Tongue (tissue), 2 donors: Measurements from ENCODE around the gene C20orf144. TPM values are rescaled to one million over a fixed set of nuclear protein-coding genes. Genes with fewer than 3 reads are reported as not detected.

Experiments
- DNase-seq: peaks from one replicate; pipeline ENCODE4 v3.0.0-alpha.2; 2015
- total RNA-seq: library from RNA; depleted of rRNA; stranded (reverse); fragments of >200 nt; gene quantifications from one replicate; pipeline ENCODE4 v1.2.3, GENCODE V29; 2014

Gene C20orf144
- total RNA-seq, 1 donor from 2014 or later: not detected

DNA sequence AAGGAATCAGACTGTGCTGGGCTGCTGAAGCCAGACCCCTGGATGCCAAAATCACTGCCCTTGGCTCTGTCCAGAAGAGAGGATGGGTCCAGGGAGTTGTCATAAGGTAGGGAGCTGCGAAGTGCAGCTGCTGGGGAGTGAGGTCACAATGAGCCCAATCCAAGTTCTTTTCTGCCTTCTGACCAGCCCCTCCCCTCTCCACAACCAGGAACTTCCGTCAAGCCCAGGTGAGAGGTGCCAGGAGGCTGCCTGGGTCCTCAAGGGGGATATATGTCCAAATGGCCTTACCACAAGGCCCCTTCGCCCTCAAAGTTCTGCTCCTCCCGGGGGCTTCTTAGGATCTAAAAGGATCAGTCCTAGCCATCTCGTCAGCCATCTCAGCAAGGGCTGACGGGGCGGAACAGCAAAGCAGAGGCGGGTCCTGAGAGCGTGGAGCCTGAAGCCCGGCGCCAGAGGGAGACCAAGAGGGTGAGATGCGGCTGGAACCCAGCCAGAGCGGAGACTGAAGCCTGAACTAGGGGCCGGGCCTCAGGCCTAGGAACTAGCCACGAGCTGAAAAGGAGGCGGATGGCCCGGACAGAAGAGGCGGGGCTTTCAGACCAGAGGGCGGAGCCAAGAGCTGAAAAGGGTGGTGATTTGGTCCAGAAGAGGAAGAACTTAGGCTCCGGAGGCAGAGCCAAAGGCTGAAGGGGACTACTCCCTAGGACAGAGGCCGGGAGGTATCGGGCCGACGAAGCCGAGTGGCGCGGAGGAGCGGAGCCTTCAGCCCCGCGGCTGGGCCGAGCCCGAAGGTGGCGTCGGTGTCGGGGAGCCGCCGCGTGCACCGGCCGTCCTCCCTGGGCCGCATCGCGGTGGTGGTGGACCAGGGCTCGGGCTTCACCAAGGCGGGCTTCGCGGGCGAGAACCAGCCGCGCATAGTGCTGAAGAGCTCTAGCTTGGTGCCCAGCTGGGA, 4.4 kb downstream of the C20orf144 start, which contains the start of gene ACTL10:
Gene ACTL10, plus strand, starts transcription at position 651 of the 952 bp plus-strand sequence. CDS start 555 bp downstream, outside the sequence.
- DNase-seq: peak; percentile 96

DNA sequence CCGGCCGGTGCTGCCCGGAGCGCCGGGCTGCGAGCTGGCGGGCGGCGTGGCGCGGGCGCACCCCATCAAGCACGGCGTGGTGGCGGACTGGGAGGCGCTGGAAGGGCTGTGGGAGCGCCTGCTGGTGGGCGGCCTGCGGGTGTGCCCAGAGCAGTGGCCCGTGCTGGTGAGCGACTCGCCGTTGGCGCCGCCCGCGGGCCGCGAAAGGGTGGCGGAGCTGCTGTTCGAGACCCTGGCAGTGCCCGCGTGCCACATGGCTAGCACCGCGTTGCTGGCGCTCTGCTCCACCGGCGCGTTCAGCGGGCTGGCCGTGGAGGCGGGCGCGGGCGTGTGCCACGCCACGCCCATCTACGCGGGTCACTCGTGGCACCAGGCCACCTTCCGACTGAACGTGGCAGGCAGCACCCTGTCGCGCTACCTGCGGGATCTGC, 5.1 kb downstream of the C20orf144 start:
- DNase-seq: no peak

- peak; percentile 86 for DNase-seq
Measured at GRCh38 chr20:33667676-33668465, 5.7 kb downstream of the C20orf144 start.

DNA sequence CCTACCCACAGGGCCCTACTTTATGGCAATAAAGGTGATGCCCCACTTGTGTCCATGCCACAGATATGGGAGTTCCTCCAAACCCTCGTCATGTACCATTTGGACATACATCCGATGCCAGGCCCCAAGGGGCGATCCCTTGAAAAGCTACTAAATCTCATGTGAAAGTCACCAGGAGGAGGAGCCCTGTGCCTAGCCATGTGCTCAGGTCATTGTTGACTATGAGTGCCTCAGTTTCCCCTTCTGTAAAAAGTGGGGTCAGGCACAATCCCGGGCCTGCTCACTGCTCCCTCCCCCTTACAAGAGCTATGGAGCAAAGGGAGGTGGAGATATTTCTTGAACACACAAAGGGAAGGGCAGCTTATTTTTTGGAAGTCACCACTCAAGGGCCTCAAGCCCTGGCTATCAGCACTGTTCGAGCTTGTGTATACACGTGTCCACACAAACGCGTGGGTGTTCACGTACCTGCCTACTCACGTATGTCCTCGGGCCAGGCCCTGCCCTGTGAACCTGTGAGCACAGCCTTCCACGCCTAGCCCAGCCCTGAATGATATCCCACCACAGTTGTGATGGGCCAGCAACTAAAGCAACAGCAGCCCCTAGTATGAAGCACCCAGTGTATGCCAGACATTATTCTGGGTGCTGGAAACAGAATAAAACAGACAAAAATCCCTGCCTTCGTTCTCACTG, 6.5 kb downstream of the C20orf144 start:
- no peak for DNase-seq

DNA sequence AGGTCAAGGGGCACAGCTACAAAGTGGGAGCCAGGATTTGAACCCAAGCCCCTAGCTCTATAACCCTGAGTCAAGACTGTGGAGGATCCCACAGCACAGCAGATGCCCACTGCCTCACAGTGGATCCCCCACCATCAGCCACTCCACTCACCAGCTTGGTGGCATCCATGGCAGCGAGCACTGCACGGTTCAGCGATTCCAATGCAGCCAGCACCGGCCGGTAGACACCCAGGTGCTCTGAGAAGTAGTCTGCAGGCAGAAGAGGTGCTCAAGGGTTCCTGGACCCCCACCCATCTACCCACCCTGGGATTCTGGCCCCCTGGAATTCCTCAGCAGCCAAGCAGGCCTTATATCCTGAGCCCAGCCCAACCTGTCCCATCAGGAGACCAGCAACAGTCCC, 7.1 kb downstream of the C20orf144 start:
- DNase-seq: no peak

DNA sequence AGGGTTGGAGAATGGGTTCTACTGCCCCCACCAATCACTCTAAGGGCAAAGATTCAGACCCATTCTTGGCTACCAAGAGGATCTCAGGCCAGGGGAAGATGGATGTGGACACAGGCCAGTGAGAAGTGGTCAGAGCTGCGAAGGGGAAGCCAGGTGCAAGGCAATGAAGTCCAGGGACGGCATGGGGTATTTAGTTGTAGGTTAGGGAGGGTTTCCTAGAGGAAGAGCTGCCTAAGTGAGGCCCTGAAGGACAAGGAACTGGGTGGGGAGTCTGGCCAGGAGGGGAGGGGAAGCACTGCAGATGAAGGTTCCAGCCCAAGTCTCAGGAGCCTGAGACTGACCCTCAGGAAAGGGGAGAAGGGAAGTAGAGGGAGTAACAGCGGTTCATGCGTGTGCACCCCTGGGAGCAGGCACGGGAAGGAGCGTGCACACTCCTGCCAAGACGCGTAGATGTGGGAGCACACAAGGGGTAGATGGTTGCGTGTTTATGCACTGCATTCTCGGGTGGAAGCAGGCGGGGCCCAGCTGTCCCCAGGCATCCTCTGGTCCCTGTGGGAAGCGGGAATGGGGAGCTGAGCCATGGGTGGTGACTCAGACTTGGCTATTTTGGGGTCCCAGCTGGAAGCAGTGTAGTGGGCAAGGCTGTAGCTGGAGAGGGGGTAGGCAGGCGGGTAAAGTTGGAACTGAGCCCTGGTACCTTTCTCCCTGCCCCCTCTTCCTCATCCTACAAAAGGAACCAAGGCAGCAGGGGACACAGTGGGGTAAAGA, 7.9 kb downstream of the C20orf144 start:
- DNase-seq: no peak

- no peak for DNase-seq
Measured at GRCh38 chr20:33670715-33671499, 8.8 kb downstream of the C20orf144 start.

DNA sequence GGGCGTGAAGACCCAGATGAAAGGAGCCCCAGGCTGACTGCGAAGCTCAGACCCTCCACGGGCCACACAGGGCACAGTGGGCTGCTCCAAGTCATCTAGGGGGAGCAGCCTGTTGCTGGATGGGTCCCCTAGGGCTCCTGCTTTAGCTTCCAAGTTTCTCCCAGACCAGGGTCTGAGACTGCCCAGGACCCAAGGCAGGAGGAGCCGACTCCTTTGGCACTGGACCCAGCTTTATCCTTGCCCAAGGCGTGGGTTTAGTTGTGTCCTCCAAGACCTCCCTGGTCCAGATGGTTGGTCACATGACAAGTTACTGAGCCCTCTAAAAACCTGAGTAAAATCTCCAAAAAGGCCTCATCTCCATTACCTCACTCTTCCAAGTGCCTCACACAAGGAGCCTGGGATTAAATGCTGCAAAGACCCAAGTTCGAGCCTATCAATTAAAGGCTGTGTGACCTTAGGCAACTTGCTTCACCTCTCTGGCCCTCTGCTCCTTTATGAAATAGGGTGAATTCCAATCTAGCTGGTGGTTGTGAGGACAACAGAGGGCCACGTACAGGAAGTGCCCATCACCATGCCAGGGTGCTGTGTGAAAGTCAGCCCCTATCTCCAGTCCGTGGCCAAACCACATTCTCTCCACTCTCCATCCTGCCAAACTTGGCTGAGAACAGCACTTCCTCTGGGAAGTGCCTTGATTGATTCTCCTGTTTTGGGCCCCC, 9.6 kb downstream of the C20orf144 start:
- no peak for DNase-seq

DNA sequence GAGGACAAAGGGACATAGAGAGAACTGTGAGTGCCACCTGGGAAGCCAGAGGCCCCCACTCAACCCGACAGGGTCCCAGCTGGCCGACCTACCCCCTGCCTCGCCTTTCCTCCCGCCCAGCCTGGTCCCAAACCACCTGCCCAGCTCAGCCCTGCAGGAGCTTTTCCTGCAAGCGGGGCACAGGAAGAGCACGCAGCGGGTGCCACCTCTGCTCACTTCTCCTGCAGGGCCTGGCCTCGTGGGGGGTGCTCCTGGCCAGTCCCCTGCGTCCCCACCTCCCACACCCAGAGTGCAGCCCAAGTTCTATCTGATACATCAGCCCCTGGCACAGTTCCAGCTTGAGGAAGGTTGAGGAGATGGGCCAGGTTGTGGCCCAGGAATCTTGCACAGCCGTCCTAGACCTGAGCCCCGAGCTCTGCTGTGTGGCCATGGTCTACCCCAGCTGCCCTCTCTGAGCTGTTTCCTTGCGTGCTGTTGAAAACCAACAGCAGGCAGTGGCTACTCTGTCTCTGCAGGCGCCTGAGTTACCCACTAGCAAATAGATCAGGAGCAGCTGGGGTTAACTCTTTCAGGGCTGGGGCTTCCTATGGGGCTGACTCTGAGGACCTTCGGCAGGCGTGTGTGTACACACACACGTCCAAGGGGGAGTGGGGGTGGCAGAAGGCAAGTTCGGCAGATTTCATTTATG, 10.4 kb downstream of the C20orf144 start:
- no peak for DNase-seq

DNA sequence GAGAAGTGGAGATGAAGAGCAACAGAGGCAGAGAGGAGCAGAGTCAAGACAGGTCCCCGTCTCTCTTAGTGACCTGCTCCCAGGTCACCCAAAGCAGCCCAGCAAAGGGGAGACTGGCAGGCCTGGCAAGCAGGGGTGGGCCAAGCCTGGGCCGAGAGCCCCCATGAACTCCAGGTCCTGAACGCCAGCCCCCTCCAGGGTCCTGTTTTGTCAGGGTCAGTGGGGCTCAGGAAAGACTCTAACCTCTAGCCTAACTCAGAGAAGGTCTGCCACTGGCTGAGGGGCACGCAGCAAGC, 10.9 kb downstream of the C20orf144 start:
- no peak for DNase-seq

DNA sequence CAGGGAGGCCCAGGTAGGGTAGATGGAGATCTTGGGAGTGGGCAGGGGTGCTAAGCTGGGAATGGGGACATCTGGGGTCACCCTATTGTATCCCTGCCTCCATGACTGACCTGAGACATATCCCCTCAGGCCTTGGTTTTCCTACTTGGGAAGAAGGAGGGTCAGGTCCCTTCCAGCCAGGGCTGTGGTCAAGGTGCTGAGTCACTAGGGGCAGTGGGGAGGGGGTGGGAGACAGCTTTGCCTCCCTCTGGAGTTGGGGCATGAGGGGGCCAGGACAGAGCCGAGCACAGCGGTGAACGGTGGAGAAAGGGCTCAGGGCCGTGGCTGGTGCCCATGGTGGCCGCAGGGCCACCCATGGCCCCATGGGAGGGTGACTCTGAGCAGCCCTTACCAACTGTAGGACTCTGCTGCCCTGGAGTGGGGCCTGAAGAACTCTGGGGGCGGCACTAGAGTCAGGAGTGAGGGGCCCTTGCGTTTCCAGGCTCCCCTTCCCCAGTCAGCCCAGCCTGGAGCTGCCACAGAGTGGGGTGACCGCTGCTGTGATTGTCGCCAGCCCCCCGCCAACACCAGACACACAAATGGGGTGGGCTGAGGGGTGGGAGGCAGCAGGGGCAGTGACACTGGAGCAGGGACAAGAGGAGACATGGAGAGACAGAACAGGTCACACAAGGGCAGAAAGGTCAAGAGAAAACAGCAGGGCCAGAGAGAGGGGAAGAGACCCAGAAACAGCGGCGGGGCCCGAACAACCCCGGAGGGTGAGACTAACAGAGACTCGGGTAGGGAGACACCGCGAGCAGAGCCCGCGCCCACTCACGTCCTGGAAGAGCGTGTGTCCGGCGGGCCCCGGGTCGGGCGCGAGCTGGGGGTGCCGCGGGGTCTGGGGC, 11.5 kb downstream of the C20orf144 start:
- DNase-seq: no peak

- DNase-seq: peak; percentile 91
Measured at GRCh38 chr20:33674294-33675135, 12.4 kb downstream of the C20orf144 start, which contains the start of gene NECAB3. TSS of gene NECAB3 (minus strand) at chr20:33674428. CDS start at chr20:33674352, 76 bp downstream.

DNA sequence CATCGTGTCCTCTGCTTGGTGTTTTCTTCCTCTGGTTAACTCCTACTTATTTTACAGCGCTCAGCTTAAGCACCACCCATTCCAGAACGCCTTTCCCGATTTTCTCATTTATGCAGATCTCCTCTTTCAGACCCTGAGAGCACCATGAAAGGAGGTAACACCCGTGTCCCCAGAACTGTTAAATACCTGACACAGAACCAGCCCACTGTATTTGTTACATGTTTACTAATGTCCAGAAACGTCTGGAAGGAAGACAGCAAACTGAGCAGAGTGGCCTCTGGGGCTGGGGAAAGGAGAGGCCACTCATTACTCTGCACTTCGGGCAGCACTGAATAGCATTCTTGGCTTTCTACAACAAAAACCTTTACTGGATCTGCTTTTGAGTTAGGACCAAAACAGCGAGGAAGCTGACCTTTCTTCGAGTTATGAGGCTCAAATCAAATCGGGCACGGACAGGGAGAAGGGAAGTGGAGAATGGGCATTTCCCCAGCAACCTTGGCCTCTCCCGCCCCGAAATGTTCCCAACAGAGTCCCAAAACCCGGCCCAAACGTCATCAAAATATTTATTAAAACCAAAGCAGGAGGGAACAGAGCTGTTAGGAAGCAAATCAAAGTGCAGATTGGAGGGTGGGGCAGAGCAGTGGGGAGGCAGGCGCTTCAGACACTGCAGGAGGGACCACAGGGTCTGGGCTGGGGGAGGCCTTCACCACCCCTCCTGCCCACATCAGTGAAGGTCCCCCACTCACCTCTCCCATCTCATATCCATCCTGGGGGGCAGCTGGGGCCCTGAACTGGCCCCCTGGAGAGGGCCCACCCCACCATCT, 13.2 kb downstream of the C20orf144 start:
- DNase-seq: peak; percentile 50

DNA sequence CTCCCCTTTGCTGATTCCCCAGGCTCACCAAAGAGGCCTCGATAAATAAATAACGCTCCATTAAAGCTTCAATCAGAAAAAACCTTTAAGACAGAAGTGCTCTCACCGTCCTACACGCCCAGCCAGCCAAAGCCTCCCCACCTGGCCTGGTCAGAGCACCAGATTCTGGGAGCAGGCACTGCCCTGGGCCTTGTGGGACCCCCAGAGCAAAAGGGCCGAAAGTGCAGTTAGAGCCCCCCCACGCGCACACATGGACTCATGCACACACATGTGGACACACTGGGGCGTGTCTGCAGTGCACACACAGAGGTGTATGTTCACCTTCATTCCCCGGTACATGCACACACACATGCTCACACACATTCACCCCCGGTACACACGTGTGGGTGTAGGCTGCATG, 14.0 kb downstream of the C20orf144 start:
- no peak for DNase-seq

- no peak for DNase-seq
Measured at GRCh38 chr20:33676652-33677645, 14.8 kb downstream of the C20orf144 start.
